ENCODE results near the gene LDLRAP1.

The LDLRAP1 gene

GRCh38 chr1:25524568-25525360 is 18.6 kb upstream of the LDLRAP1 start:
- Histone ChIP-seq H3K27me3 (ENCODE audit: insufficient read depth, low read depth) (no peaks in the 10 kb centered on the region; the same call in 1 of the 2 replicates), H3K9ac (no peak overlapping the region), H3K36me3 (ENCODE audit: insufficient read depth) (no peaks in the 10 kb centered on the region), H3K79me2 (ENCODE audit: insufficient read depth, low read depth) (no peaks in the 10 kb centered on the region), H2AFZ (ENCODE audit: low read depth) (no peak overlapping the region), H4K20me1 (ENCODE audit: insufficient read depth) (no peaks in the 10 kb centered on the region), H3K4me3 (IDR thresholded peaks at IDR 0.05; ENCODE audit: insufficient read depth, low read depth, low read length) (no peak overlapping the region), H3K4me1 (ENCODE audit: low read depth, poor library complexity, severe bottlenecking) (peaks cover 16% of the 10 kb centered on the region), H3K27ac (no peak overlapping the region), H3K4me2 (no peak overlapping the region)
- no peak for TF ChIP-seq CTCF (conservative IDR thresholded peaks at IDR 0.05; ENCODE audit: low read depth, low read length)

GRCh38 chr1:25525361-25525688 is 18.1 kb upstream of the LDLRAP1 start:
- Histone ChIP-seq H3K36me3 (ENCODE audit: insufficient read depth) (no peaks in the 10 kb centered on the region), H3K27me3 (ENCODE audit: insufficient read depth, low read depth) (no peaks in the 10 kb centered on the region; the same call in 1 of the 2 replicates), H3K4me1 (ENCODE audit: low read depth, poor library complexity, severe bottlenecking) (peaks cover 14% of the 10 kb centered on the region), H3K9ac (no peak overlapping the region), H2AFZ (ENCODE audit: low read depth) (no peak overlapping the region), H3K4me2 (no peak overlapping the region), H3K27ac (no peak overlapping the region), H3K4me3 (IDR thresholded peaks at IDR 0.05; ENCODE audit: insufficient read depth, low read depth, low read length) (no peak overlapping the region), H3K79me2 (ENCODE audit: insufficient read depth, low read depth) (no peaks in the 10 kb centered on the region), H4K20me1 (ENCODE audit: insufficient read depth) (no peaks in the 10 kb centered on the region)
- no peak for TF ChIP-seq CTCF (conservative IDR thresholded peaks at IDR 0.05; ENCODE audit: low read depth, low read length)

- H4K20me1 ChIP-seq (ENCODE audit: insufficient read depth): no peaks in the 10 kb centered on the region
- H3K4me2 ChIP-seq: no peak overlapping the region
- no peak for TF ChIP-seq CTCF (conservative IDR thresholded peaks at IDR 0.05; ENCODE audit: low read depth, low read length)
These were observed 16.7 kb upstream of the LDLRAP1 start for GRCh38 chr1:25526753-25527152.

GRCh38 chr1:25527226-25527846 is 16.1 kb upstream of the LDLRAP1 start:
- TF ChIP-seq CTCF (conservative IDR thresholded peaks at IDR 0.05; ENCODE audit: low read depth, low read length): no peak
- Histone ChIP-seq H3K9ac (no peak overlapping the region), H3K27ac (no peak overlapping the region), H3K36me3 (ENCODE audit: insufficient read depth) (no peaks in the 10 kb centered on the region), H3K4me3 (IDR thresholded peaks at IDR 0.05; ENCODE audit: insufficient read depth, low read depth, low read length) (no peak overlapping the region), H3K27me3 (ENCODE audit: insufficient read depth, low read depth) (no peaks in the 10 kb centered on the region; the same call in 1 of the 2 replicates), H2AFZ (ENCODE audit: low read depth) (no peak overlapping the region), H3K4me2 (no peak overlapping the region), H3K4me1 (ENCODE audit: low read depth, poor library complexity, severe bottlenecking) (peaks cover 6% of the 10 kb centered on the region), H4K20me1 (ENCODE audit: insufficient read depth) (no peaks in the 10 kb centered on the region), H3K79me2 (ENCODE audit: insufficient read depth, low read depth) (no peaks in the 10 kb centered on the region)

More at GRCh38 chr1:25526753-25527152, 16.7 kb upstream of the LDLRAP1 start:
- Histone ChIP-seq H3K27ac (no peak overlapping the region), H3K4me1 (ENCODE audit: low read depth, poor library complexity, severe bottlenecking) (peaks cover 6% of the 10 kb centered on the region), H3K9ac (no peak overlapping the region), H3K4me3 (IDR thresholded peaks at IDR 0.05; ENCODE audit: insufficient read depth, low read depth, low read length) (no peak overlapping the region), H2AFZ (ENCODE audit: low read depth) (no peak overlapping the region), H3K36me3 (ENCODE audit: insufficient read depth) (no peaks in the 10 kb centered on the region), H3K79me2 (ENCODE audit: insufficient read depth, low read depth) (no peaks in the 10 kb centered on the region), H3K27me3 (ENCODE audit: insufficient read depth, low read depth) (no peaks in the 10 kb centered on the region; the same call in 1 of the 2 replicates)
